Ishikawa (cell line): ENCODE measurements around the gene PEX6.

Experiments used
- CEBPB ChIP-seq: IDR thresholded peaks from 2 replicates; pipeline ENCODE4 v1.6.1; 2012
- CREB1 ChIP-seq: IDR thresholded peaks from 2 replicates; pipeline ENCODE4 v1.6.1; 2012; ENCODE audit warnings: low read depth
- EGR1 ChIP-seq: IDR thresholded peaks from 2 replicates; pipeline ENCODE4 v1.6.1; 2012
- EP300 ChIP-seq: IDR thresholded peaks from 2 replicates; pipeline ENCODE4 v1.6.1; 2012; ENCODE audit warnings: borderline replicate concordance
- FOXM1 ChIP-seq: IDR thresholded peaks from 2 replicates; pipeline ENCODE4 v1.6.1; 2012; ENCODE audit warnings: low read depth, borderline replicate concordance
- MAX ChIP-seq: IDR thresholded peaks from 2 replicates; pipeline ENCODE4 v1.6.1; 2012
- NFIC ChIP-seq: IDR thresholded peaks from 2 replicates; pipeline ENCODE4 v1.6.1; 2012
- RAD21 ChIP-seq: IDR thresholded peaks from 2 replicates; pipeline ENCODE4 v1.6.1; 2012; ENCODE audit warnings: low read depth
- REST ChIP-seq: IDR thresholded peaks from 2 replicates; pipeline ENCODE4 v1.6.1; 2012; ENCODE audit warnings: low read depth, mild to moderate bottlenecking
- TAF1 ChIP-seq: IDR thresholded peaks from 2 replicates; pipeline ENCODE4 v1.6.1; 2012; ENCODE audit warnings: low read depth, mild to moderate bottlenecking
- TEAD4 ChIP-seq: IDR thresholded peaks from 2 replicates; pipeline ENCODE4 v1.6.1; 2012
- USF1 ChIP-seq: IDR thresholded peaks from 2 replicates; pipeline ENCODE4 v1.6.1; 2012
- YY1 ChIP-seq: IDR thresholded peaks from 2 replicates; pipeline ENCODE4 v1.6.1; 2012; ENCODE audit warnings: low read depth
- ZBTB7A ChIP-seq: IDR thresholded peaks from 2 replicates; pipeline ENCODE4 v1.6.1; 2012; ENCODE audit warnings: low read depth

DNA sequence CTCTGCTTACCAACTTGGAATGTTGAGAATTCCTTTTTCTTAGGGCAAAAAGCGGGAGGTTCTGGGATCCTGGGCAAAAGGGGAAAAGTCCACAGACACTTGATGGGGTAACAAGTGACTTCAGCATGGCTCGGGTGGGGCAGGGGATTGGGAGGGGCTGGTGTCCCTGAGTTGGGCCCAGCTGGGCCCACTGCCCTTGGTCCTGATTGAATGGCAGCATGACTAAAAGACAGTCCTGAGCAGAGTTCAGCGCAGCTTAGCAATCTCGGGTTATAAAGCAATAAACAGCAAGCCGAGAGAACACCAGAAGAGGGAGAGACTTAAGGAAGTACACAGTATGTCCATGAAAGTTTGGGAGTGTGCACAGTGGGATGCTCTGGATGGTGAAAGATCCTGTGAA lies 10.9 kb upstream of the PEX6 start:
- TF ChIP-seq USF1 (no peak), EP300 (no peak), FOXM1 (no peak), RAD21 (no peak), REST (no peak), NFIC (no peak), TAF1 (no peak), CEBPB (no peak), YY1 (no peak), ZBTB7A (no peak), CREB1 (no peak), TEAD4 (no peak), EGR1 (no peak), MAX (no peak)
